ENCODE measurements around the gene NSUN3. TPM values are rescaled to one million over a fixed set of nuclear protein-coding genes. Genes with fewer than 3 reads are reported as not detected.

NSUN3 gene
- total RNA-seq, 2 experiments from 2014 or later: 11.9 to 15.5 TPM

- H3K27me3 Mint-ChIP-seq: peaks cover 1% of the 10 kb centered on the region
- H3K4me1 Mint-ChIP-seq (ENCODE audit: low read depth): no peaks in the 10 kb centered on the region
- TF ChIP-seq CTCF (IDR thresholded peaks at IDR 0.05): no peak
- POLR2A ChIA-PET: no interaction called here
- ATAC-seq (no peak), DNase-seq (no peak)
- H3K4me3 Mint-ChIP-seq: no peak overlapping the region
- no peak overlapping the region for H3K27ac Mint-ChIP-seq
- CTCF ChIA-PET: interaction anchor here (1.5 kb wide), 1 partner anchor 82 kb away, joined by 3 read pairs; no protein-coding TSS in a partner anchor
- H3K9me3 Mint-ChIP-seq: no peaks in the 10 kb centered on the region
- intact Hi-C loops (cut with micrococcal nuclease): no loop called here
- H3K36me3 Mint-ChIP-seq (ENCODE audit: low read depth): no peaks in the 10 kb centered on the region
Measured at GRCh38 chr3:94167796-94168195, 104.9 kb downstream of the NSUN3 start.

DNA sequence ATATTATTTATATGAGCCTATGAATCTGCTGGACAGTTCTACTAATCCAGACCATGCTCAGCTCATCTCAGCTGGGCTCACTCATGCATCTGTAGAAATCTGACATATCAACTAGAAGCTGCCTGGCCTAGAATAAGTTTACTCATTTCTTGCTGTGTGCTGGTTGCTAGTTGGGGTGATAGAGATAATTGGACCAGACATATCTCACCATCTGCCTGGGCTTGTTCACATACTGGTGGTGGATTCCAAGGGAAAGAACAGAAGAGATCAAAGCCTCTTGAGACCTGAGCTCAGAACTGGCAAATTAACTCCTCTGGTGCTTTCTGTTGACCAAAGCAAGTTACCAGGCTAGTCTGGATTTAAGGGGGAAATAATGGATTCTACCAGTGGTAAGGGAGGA, 109.1 kb downstream of the NSUN3 start:
- no peak overlapping the region for H3K4me3 Mint-ChIP-seq
- H3K36me3 Mint-ChIP-seq (ENCODE audit: low read depth): no peaks in the 10 kb centered on the region
- H3K9me3 Mint-ChIP-seq: no peaks in the 10 kb centered on the region
- TF ChIP-seq CTCF (IDR thresholded peaks at IDR 0.05): no peak
- H3K4me1 Mint-ChIP-seq (ENCODE audit: low read depth): no peaks in the 10 kb centered on the region
- H3K27me3 Mint-ChIP-seq: peaks cover 6% of the 10 kb centered on the region
- ATAC-seq: no peak
- intact Hi-C loops (cut with micrococcal nuclease): no loop called here
- POLR2A ChIA-PET: no interaction called here
- DNase-seq: no peak
- no peak overlapping the region for H3K27ac Mint-ChIP-seq
- CTCF ChIA-PET: no interaction called here

GRCh38 chr3:94172695-94173310, 109.9 kb downstream of the NSUN3 start:
- ChIA-PET CTCF (interaction anchor here (1.6 kb wide), 1 partner anchor 62 kb away, joined by 3 read pairs; no protein-coding TSS in a partner anchor), POLR2A (no interaction called here)
- DNase-seq: no peak
- Mint-ChIP-seq H3K4me3 (no peak overlapping the region), H3K36me3 (ENCODE audit: low read depth) (no peaks in the 10 kb centered on the region), H3K9me3 (no peaks in the 10 kb centered on the region), H3K4me1 (ENCODE audit: low read depth) (no peaks in the 10 kb centered on the region), H3K27me3 (peaks cover 6% of the 10 kb centered on the region), H3K27ac (no peak overlapping the region)
- intact Hi-C loops (cut with micrococcal nuclease): no loop called here
- no peak for TF ChIP-seq CTCF (IDR thresholded peaks at IDR 0.05)
- ATAC-seq: no peak

DNA sequence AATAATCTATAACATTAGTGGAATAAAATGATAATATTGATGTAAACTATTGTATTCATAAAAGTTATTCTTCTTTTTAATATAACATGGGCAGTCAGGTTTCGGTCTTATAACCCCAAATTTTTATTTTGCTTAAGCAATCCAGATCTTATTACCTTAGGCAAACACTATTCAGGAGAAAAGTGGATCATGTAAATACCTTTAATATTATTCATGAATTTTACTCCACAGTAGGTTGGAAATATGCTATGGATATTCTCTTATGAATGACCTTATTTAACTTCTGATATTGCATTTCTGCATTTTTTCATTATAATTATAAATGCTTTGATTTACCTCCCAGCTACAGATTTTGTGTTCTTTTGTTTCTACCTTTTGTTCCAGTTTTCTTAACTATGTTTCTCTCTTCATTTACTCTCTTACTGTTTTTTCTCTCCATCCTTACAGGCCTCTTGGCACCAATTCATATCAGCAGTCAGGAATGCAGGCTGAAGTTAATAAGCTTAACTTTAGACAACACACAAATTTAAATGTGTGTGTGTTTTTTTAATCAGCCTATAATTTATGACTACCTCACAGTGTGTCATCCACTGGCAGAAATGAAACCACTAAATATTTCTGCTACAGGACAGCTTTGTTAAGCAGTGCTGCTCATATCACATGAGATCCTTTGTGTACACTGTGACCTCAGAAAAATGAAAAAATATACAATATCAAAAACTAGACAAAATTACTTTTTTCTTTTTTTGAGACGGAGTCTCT, 111.0 kb downstream of the NSUN3 start:
- no peak overlapping the region for H3K4me3 Mint-ChIP-seq
- H3K27me3 Mint-ChIP-seq: peaks cover 6% of the 10 kb centered on the region
- H3K9me3 Mint-ChIP-seq: no peaks in the 10 kb centered on the region
- DNase-seq (no peak), ATAC-seq (no peak)
- H3K36me3 Mint-ChIP-seq (ENCODE audit: low read depth): no peaks in the 10 kb centered on the region
- TF ChIP-seq CTCF (IDR thresholded peaks at IDR 0.05): no peak
- intact Hi-C loops (cut with micrococcal nuclease): no loop called here
- CTCF ChIA-PET: interaction anchor here (1.6 kb wide), 1 partner anchor 61 kb away, joined by 3 read pairs; no protein-coding TSS in a partner anchor
- no peaks in the 10 kb centered on the region for H3K4me1 Mint-ChIP-seq (ENCODE audit: low read depth)
- POLR2A ChIA-PET: no interaction called here
- H3K27ac Mint-ChIP-seq: no peak overlapping the region

DNA sequence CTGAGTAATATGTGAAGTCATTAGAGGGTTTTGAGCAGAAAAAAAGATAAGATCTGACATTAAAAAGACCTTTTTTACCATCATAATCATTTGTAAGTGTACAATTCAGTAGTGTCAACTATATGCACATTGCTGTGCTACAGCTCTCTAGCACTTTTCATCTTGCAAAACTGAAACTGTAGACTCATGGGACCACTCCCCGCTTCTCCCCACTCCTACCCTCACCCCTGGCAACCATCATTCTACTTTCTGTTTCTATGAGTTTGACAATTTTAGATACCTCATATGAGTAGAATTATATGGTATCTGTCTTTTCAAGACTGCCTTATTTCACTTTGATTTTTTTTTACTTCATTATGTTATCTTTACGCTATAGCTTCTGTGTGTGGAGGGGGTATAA, 112.8 kb downstream of the NSUN3 start:
- ChIA-PET POLR2A (no interaction called here), CTCF (no interaction called here)
- intact Hi-C loops (cut with micrococcal nuclease): no loop called here
- Mint-ChIP-seq H3K9me3 (no peaks in the 10 kb centered on the region), H3K36me3 (ENCODE audit: low read depth) (no peaks in the 10 kb centered on the region), H3K4me1 (ENCODE audit: low read depth) (no peaks in the 10 kb centered on the region), H3K27me3 (peaks cover 6% of the 10 kb centered on the region), H3K4me3 (no peak overlapping the region), H3K27ac (no peak overlapping the region)
- ATAC-seq (no peak), DNase-seq (no peak)
- no peak for TF ChIP-seq CTCF (IDR thresholded peaks at IDR 0.05)

All from activated CD8-positive, alpha-beta T cell treated with anti-CD3 and anti-CD28 coated beads for 36 hours (primary cell).